Activated CD4-positive, CD25-positive, alpha-beta regulatory T cell (primary cell): ENCODE results near the gene OR2T3.
"Not testable (repeated sequence)": the region's sequence is repeated elsewhere in the genome, so short reads cannot be mapped to it uniquely, and the experiment has no call there.

Source experiments
- DNase-seq, 4 experiments: peaks; one replicate each; lab custom pipeline; 2025; lab: John Stamatoyannopoulos, UW

The OR2T3 gene

GRCh38 chr1:248472111-248472510 is 1.0 kb upstream of the OR2T3 start:
- DNase-seq, result not testable (repeated sequence)

- DNase-seq, result not testable (repeated sequence)
Observed at GRCh38 chr1:248475660-248476059, 2.5 kb downstream of the OR2T3 start.

GRCh38 chr1:248481686-248482579 is 8.8 kb downstream of the OR2T3 start:
- not testable (repeated sequence) for DNase-seq

GRCh38 chr1:248488289-248488688 is 15.1 kb downstream of the OR2T3 start, which contains the start of gene OR2T5:
Gene OR2T5 (plus strand): TSS chr1:248488589. CDS start chr1:248488589, 0 bp downstream.
- not testable (repeated sequence) for DNase-seq

GRCh38 chr1:248496661-248497060 is 23.5 kb downstream of the OR2T3 start:
- not testable (repeated sequence) for DNase-seq

DNA sequence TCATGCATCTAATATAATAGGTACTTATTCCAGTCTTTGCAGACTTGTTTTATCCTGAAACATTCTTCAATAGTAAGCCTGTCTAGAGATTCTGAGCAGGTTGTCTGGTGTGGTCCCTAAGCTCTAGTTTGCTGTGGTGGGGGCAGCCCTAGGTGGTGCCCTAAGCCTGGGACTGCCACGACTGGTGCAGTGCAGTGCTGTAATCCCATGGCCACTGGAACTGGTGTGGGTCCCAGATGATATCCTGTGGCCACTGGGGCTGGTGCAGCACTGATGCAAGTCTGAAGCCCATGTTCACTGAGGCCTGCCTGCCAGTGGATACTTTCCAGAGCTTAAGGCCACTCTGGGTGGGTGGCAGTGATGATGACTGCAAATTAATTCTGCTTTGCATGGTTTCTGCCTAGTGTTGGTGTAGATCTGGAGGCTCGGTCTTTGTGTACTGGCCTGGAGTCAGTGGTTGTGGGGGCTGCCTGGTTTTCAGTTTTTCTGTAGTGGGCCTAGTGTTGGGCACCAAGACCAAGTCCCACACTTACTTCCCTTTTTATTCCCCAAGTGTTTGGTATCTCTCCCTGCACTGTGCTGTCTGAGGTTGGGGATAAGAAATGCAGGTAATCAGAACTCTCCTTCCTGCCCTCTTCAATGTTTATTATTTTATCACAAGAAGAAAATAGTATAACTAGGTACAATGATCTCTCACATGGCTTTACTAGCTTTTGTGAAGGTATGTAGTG is 27.3 kb downstream of the OR2T3 start:
- not testable (repeated sequence) for DNase-seq

- DNase-seq, result not testable (repeated sequence)
Observed at GRCh38 chr1:248507773-248508172, 34.6 kb downstream of the OR2T3 start, which contains the start of gene OR2G6. Gene OR2G6 (plus strand): TSS chr1:248508073. CDS start chr1:248521647, 13,574 bp downstream.

GRCh38 chr1:248510217-248510616 is 37.1 kb downstream of the OR2T3 start:
- not testable (repeated sequence) for DNase-seq

DNA sequence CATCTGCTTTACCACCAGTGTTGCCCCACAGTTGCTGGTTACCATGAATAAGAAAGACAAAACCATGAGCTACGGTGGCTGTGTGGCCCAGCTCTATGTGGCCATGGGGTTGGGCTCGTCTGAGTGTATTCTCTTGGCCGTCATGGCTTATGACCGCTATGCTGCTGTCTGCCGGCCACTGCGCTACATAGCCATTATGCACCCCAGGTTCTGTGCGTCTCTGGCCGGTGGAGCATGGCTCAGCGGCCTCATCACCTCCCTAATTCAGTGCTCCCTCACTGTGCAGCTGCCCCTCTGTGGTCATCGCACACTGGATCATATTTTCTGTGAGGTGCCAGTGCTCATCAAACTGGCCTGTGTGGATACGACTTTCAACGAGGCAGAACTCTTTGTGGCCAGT is 48.7 kb downstream of the OR2T3 start:
- no peak for DNase-seq
